ENCODE measurements around the gene CNNM4.

- no peak for TF ChIP-seq POLR2A (IDR thresholded peaks at IDR 0.05; ENCODE audit: low read depth, low read length)
- TF ChIP-seq POLR2AphosphoS5 (IDR thresholded peaks at IDR 0.05; ENCODE audit: low read depth, low read length), result no peak
Measured at GRCh38 chr2:96823198-96823597, 62.5 kb downstream of the CNNM4 start.

Data from GM12892 (cell line).